Urothelium cell line (cell line): ENCODE measurements around the gene EGFLAM.

Experiments
- DNase-seq: peaks from one replicate; pipeline ENCODE4 v3.0.0; 2011; ENCODE audit warnings: low spot score, mixed read lengths
- FAIRE-seq: peaks from 2 replicates; lab custom pipeline; 2011; peaks lifted over from hg19 to GRCh38; lab: Jason Lieb, UNC

Gene EGFLAM

DNA sequence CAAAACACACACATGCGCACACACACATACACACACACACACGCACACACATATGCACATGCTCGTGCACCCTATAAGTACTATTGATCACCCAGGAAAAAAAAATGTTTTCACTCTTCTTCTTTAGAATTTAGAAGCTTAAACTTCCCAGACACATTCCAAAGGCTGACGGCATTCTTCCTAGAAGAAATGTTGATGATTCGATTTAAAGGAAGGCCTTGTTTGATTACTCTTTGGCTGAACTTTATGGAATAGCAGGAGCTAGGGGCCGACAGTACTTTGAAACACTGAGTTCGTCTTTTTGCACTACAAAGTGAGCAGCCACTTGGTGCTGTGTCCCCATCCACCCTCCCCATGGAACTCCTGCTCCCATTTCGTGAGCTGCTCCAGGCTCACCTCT is 113.2 kb downstream of the EGFLAM start:
- FAIRE-seq (peak; percentile 32), DNase-seq (no peak)

- FAIRE-seq (no peak), DNase-seq (no peak)
Observed at GRCh38 chr5:38373743-38374142, 115.4 kb downstream of the EGFLAM start.

DNA sequence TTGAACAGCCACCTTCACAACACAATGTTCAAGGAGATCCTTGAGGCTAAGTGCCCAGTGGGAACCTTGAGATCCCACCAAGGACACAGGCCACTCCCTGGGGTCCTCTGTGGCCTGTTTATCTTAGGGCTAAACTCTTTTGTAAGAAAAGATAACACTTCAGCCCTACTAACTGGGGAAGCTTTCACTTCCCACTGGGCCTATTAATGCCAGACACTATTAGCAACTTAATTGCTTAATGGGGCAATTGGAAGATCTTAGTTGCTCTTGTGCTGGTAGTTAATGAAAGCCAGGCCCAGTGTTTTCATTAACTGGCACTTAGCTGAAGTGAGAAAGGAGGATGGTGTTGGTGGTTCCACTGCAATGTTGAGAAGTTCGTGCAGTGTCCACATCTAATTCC is 117.1 kb downstream of the EGFLAM start:
- DNase-seq (no peak), FAIRE-seq (no peak)

- DNase-seq (no peak), FAIRE-seq (no peak)
Observed at GRCh38 chr5:38376404-38376803, 118.0 kb downstream of the EGFLAM start.

DNA sequence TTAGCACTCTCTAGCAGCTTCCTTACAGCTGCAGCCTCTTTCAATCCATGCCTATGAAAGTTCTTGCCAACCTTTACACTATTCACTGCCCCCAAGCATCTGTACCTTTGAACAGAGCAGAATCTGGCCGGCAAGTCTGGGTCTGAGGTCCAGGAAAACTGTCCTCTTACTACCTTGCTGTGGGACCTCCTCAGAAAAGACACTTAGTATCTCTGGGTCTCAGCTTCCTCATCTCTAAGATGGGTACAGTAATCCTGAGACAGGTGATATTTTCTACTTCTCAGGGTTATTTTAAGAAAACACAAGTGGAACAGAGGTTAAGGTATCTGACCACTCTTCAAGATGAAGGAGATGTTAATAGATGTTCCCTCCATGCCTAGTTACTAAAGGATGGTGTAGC is 120.2 kb downstream of the EGFLAM start:
- no peak for FAIRE-seq
- no peak for DNase-seq

- DNase-seq = no peak
- no peak for FAIRE-seq
Observed at GRCh38 chr5:38379350-38379937, 121.1 kb downstream of the EGFLAM start.

- FAIRE-seq (no peak), DNase-seq (no peak)
Observed at GRCh38 chr5:38380537-38380936, 122.2 kb downstream of the EGFLAM start.

GRCh38 chr5:38381361-38381760 is 123.0 kb downstream of the EGFLAM start:
- no peak for FAIRE-seq
- DNase-seq = no peak

DNA sequence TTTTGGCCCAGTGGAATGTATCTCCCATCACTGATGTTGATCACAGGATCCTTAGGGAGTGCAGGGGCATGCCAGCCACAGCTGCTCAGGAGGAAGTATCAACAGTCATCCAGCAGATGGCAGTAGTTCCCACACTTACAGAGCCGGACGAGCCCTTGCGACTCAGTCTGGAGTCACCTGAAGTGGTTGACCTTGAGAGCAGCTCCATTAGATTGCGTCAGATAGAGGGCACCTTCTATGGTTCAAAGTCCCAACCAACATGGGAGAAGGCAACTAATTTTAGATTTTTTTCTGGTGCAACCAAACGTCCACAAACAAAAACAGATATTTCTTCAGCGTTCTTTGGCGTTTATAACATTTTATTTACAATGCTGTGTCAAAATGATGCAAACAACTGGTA is 124.5 kb downstream of the EGFLAM start:
- FAIRE-seq (peak; percentile 81), DNase-seq (peak; percentile 91)

GRCh38 chr5:38383701-38384100 is 125.3 kb downstream of the EGFLAM start:
- no peak for FAIRE-seq
- DNase-seq = no peak

DNA sequence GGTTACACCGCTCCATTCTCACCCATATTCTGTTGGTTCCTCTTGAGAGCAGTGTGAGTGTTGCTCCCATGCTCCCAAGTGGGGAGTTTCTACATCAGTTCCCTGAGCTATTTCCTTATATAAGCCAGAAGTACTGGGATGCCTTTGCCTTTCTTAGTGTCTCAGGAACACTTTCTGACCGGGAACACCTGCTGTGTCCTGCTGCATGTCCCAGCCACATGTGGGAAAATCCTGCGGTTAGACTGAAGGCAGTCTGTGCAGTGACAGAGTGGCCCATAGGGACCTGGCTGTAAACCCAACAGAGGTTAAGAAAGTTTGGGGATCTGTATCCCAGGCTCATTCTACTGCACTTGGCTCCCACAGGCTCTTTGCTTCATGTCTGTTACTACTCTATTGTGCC is 126.0 kb downstream of the EGFLAM start:
- no peak for DNase-seq
- peak; percentile 55 for FAIRE-seq

DNA sequence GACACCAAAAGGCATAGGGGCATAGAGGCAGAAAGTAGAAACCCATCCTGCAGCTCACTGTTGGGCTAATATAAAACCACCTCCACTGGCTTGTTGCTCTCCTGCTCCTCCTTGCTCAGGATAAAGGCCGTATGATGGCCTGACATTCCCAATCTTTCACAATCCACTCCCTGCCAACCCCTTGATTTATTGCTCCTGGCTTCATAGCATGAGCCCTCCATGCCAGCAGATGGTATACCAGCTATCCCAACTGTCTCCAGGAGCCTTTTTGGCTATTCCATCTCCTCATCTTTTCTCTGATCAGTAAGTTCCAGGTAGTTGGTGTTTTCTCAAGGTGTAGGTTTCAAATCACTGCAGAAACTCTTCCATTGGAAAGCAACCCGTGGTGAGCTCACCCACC is 128.8 kb downstream of the EGFLAM start:
- no peak for FAIRE-seq
- no peak for DNase-seq

- DNase-seq (no peak), FAIRE-seq (peak; percentile 62)
Observed at GRCh38 chr5:38393636-38394035, 135.3 kb downstream of the EGFLAM start.

DNA sequence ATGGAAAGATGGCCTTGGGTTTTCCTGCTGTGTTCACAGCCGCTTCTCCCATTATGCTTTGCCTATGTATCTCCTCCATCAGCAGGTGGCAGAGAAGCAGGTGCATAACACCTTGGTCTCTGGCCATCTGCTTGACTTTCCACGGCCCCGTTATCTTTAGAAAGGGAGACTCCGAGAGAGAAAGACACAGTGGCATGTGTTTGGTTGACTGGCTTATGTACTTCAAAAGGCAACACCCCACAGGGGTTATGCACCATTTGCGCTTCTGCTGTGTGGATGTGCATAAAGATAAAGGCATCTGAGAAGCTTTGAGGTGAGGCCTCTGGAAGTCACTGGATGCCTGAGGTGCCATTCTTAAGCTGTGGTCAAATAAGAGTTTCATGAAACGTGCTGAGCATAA is 138.4 kb downstream of the EGFLAM start:
- no peak for DNase-seq
- no peak for FAIRE-seq

DNA sequence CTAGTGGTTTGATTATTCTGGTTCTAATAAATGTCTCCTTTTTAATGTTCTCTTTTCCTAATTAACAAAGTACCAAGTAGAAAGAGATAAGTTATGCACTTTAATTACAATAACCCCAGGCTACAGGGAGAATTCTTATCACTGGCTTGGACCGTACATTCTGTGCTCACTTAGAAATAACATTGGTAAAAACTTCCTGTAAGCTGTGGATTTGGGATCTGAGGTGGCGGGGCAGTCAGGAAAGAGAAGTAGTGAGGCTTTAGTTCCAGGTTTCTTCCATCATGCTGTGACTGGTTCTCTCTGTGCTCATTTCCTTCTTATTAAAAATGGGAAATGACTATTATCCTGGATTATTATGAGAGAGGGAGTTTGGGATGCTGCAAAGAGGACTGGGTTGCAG is 142.0 kb downstream of the EGFLAM start:
- DNase-seq (no peak), FAIRE-seq (no peak)

DNA sequence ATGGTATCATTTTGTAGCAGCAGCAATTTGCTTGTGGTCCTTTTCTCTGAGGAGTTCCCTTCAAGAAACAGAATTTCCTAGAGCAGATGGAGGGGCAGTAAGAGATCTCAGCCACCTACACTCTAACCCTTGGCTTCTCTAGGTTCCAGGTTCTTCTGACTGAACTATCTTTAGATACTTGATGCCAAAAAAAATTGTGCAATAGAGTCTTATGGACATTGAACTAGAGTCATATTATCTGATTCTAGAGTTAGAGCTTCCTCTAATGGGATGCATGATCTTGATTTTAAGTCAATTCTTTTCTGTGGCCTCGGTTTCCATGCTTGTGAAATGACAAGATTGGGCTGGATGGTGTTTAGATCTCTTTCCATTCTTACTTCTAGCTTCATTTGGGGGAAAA is 142.8 kb downstream of the EGFLAM start:
- FAIRE-seq = no peak
- DNase-seq = no peak

GRCh38 chr5:38403406-38403805 is 145.0 kb downstream of the EGFLAM start:
- DNase-seq = peak; percentile 50

DNA sequence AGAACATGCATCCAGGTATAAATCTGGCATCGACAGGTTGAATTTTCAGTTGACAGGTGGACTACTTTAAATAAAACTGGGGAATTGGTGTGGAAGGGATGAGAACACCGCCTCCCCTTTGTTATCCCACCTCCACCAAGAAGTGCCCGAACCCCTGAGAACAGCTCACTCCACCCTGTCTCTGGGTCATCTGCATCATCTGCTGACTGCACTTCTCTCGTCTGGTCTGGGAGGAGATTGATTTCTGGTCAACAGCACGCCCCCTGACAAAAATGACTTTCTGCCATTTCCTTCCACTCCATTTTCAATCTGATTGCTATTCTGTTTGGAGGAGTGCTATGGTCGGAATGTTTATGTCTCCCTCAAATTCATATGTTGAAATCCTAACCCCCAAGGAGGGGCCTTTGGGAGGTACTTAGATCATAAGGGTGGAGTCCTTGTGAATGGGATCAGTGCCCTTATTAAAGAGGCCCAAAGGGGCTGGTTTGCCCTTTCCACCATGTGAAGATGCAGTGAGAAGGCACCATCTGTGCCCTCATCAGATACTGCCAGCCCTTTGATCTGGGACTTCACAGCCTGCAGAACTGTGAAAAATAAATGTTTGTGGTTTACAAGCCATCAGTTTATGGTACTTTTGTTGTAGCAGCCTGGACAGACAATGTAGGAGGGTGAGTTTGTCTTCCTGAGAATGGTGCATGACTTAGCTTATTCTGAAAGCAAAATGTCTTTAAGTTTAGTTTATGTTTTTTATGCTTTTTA is 145.7 kb downstream of the EGFLAM start:
- FAIRE-seq = no peak
- no peak for DNase-seq

More at GRCh38 chr5:38403406-38403805, 145.0 kb downstream of the EGFLAM start:
- FAIRE-seq = no peak

DNA sequence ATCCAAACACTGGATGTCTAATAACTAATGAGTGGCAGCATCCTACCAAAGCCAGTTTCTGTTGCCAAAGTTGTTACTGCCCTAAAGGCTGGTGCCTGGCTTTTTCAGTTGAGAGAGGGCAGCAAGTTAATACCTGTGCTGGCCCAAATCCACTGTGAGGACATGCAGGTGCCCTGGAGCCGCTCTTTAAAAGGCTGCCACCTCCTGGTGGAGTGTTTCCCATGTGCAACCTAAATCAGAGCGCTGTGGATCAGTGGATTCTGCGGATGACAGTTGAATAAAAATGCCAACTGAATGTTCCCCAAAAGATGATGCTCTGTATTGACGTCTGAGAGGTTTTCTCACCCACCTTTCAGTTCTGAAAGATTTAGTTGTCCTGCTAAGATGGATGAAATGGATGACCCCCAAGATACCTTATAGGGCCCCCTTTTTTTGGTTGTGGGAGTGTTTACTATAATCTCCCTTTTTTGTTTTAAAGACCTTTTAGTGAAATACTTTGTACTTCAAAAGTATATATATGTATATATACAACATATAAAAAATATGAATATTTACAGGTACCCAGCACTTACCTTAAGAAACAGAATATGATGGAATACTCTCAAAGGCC is 146.4 kb downstream of the EGFLAM start:
- FAIRE-seq = no peak
- DNase-seq = no peak

DNA sequence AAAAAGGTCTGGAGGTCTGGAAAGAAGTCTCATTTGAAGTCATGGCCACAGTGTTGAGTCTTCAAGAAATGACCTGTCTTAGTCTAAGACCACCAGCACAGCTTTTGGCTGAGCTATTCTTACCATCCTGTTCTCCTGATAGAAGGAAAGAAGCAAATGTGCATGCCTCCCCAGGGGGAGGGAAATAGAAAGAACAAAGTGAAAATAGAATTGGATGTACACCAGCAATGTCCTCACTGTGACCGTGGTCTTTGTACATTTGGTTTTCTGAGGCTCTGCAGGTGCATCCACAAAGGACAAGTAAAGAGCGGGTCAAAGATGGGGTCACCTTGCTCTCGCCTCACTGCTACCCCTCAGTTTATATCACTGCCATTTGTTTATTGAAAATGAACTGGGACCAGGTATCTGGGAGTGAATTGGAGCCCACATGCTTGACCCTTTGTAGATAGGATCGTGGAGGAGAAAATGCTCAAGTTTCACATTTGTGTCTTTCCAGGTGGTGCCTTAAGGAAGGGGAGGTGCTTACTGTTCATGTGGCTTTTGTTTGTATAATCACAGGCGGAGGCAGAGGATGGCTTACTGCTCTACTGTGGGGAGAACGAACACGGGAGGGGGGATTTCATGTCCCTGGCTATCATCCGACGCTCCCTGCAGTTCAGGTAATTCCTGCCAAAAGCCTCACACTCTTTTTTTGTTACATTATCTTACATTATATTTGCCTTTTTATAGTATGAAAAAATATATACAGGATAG is 150.3 kb downstream of the EGFLAM start:
- no peak for FAIRE-seq
- DNase-seq = no peak

- FAIRE-seq (no peak), DNase-seq (no peak)
Observed at GRCh38 chr5:38410304-38410990, 152.1 kb downstream of the EGFLAM start.
